ENCODE results near the gene HPCA. TPM values are rescaled to one million over a fixed set of nuclear protein-coding genes. Genes with fewer than 3 reads are reported as not detected.

The HPCA gene
- polyA plus RNA-seq, 1 donor (not counting 4 experiments of a cell fraction or from before 2014, with no cell fraction given), result not detected

DNA sequence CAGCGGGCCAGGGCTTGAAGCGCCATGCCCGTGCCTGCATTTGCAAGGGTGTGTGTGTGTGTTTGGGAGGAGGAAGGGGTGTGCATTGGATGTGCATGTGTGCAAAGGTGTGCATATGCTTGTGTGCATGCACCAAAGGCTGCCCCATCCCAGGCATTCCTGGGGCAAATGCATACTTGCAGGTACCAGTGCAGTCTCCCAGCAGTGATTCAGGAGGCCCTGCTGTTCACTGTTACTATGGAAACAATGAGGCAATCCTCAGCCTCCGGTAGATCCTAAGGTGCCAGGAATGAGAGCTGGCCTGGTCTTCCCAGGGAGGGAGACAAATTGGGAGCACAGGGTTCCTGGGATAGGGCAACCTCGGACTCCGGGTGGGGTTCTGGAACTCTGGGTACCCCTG lies 8.1 kb upstream of the HPCA start:
- DNase-seq (ENCODE audit: low read depth, low spot score), result peak; percentile 32
- H3K27me3 ChIP-seq (ENCODE audit: control insufficient read depth, extremely low read depth, insufficient read depth, low read length), result no peaks in the 10 kb centered on the region
- H3K4me3 ChIP-seq (ENCODE audit: control insufficient read depth in 2 of 3, extremely low read depth in 1 of 3, insufficient read depth in 2 of 3, low read depth in 1 of 3, low read length in 3 of 3), result no peak overlapping the region
- no peak overlapping the region for H2AFZ ChIP-seq (ENCODE audit: control insufficient read depth, low read length)
- H3K9me1 ChIP-seq (ENCODE audit: control insufficient read depth, extremely low read depth, insufficient read depth, low read length), result no peaks in the 10 kb centered on the region
- H3K4me2 ChIP-seq (ENCODE audit: control insufficient read depth, extremely low read depth, insufficient read depth, low read depth, low read length), result no peak overlapping the region
- TF ChIP-seq CTCF (optimal IDR thresholded peaks at IDR 0.05 in 1 of 3, IDR thresholded peaks at IDR 0.05 in 1 of 3, conservative IDR thresholded peaks at IDR 0.05 in 1 of 3; ENCODE audit: extremely low read depth in 1 of 3, insufficient read depth in 2 of 3, low read length in 3 of 3), result no peak
- no peak for TF ChIP-seq EZH2 (IDR thresholded peaks at IDR 0.05; ENCODE audit: low read length)
- H3K27ac ChIP-seq (ENCODE audit: control insufficient read depth, insufficient read depth, low read length), result no peak overlapping the region
- dilution Hi-C loops (cut with MboI; ENCODE audit: extremely low pct_ligation_motif_present, low sequenced_read_pairs), result no loop called here
- no peaks in the 10 kb centered on the region for H4K20me1 ChIP-seq (ENCODE audit: control insufficient read depth, extremely low read depth, insufficient read depth, low read length)
- no peaks in the 10 kb centered on the region for H3K9me3 ChIP-seq (ENCODE audit: control insufficient read depth, low read depth, low read length)
- H3K79me2 ChIP-seq (ENCODE audit: control insufficient read depth, insufficient read depth, low read length), result no peaks in the 10 kb centered on the region
- FAIRE-seq, result peak; percentile 94
- no peaks in the 10 kb centered on the region for H3K36me3 ChIP-seq (ENCODE audit: control insufficient read depth in 2 of 2, extremely low read depth in 1 of 2, insufficient read depth in 2 of 2, low read length in 2 of 2)
- H3K9ac ChIP-seq (ENCODE audit: control insufficient read depth, extremely low read depth, insufficient read depth, low read length), result no peak overlapping the region
- H3K4me1 ChIP-seq (ENCODE audit: control insufficient read depth, extremely low read depth, insufficient read depth, low read length), result no peaks in the 10 kb centered on the region

- DNase-seq (ENCODE audit: low read depth, low spot score) (no peak), FAIRE-seq (no peak)
- Histone ChIP-seq H3K36me3 (ENCODE audit: control insufficient read depth in 2 of 2, extremely low read depth in 1 of 2, insufficient read depth in 2 of 2, low read length in 2 of 2) (no peaks in the 10 kb centered on the region), H2AFZ (ENCODE audit: control insufficient read depth, low read length) (no peak overlapping the region), H3K27ac (ENCODE audit: control insufficient read depth, insufficient read depth, low read length) (no peak overlapping the region), H3K4me1 (ENCODE audit: control insufficient read depth, extremely low read depth, insufficient read depth, low read length) (no peaks in the 10 kb centered on the region), H3K9me3 (ENCODE audit: control insufficient read depth, low read depth, low read length) (no peaks in the 10 kb centered on the region), H3K4me3 (ENCODE audit: control insufficient read depth in 2 of 3, extremely low read depth in 1 of 3, insufficient read depth in 2 of 3, low read depth in 1 of 3, low read length in 3 of 3) (no peak overlapping the region), H3K9me1 (ENCODE audit: control insufficient read depth, extremely low read depth, insufficient read depth, low read length) (no peaks in the 10 kb centered on the region), H3K79me2 (ENCODE audit: control insufficient read depth, insufficient read depth, low read length) (no peaks in the 10 kb centered on the region), H3K4me2 (ENCODE audit: control insufficient read depth, extremely low read depth, insufficient read depth, low read depth, low read length) (no peak overlapping the region), H3K9ac (ENCODE audit: control insufficient read depth, extremely low read depth, insufficient read depth, low read length) (no peak overlapping the region), H3K27me3 (ENCODE audit: control insufficient read depth, extremely low read depth, insufficient read depth, low read length) (no peaks in the 10 kb centered on the region), H4K20me1 (ENCODE audit: control insufficient read depth, extremely low read depth, insufficient read depth, low read length) (no peaks in the 10 kb centered on the region)
- dilution Hi-C loops (cut with MboI; ENCODE audit: extremely low pct_ligation_motif_present, low sequenced_read_pairs), result no loop called here
- TF ChIP-seq CTCF (optimal IDR thresholded peaks at IDR 0.05 in 1 of 3, IDR thresholded peaks at IDR 0.05 in 1 of 3, conservative IDR thresholded peaks at IDR 0.05 in 1 of 3; ENCODE audit: extremely low read depth in 1 of 3, insufficient read depth in 2 of 3, low read length in 3 of 3) (no peak), EZH2 (IDR thresholded peaks at IDR 0.05; ENCODE audit: low read length) (no peak)
Observed at GRCh38 chr1:32878637-32879041, 7.7 kb upstream of the HPCA start.
